Skeletal muscle satellite cell (primary cell): Measurements from ENCODE around the gene PRPF31.
A peak's percentile ranks its signal among the peaks of the same experiment; 100 is the strongest.
"Not testable (repeated sequence)": the region's sequence is repeated elsewhere in the genome, so short reads cannot be mapped to it uniquely, and the experiment has no call there.

Experiments used
- H3K27me3 ChIP-seq: 2 replicates; pipeline ENCODE4 v1.7.0; 2013; ENCODE audit warnings: low read length; ENCODE audit not compliant: control insufficient read depth, insufficient read depth
- H3K36me3 ChIP-seq: 2 replicates; pipeline ENCODE4 v1.7.0; 2013; ENCODE audit warnings: mild to moderate bottlenecking, control low read depth, low read length; ENCODE audit not compliant: insufficient read depth
- H3K4me1 ChIP-seq: 2 replicates; pipeline ENCODE4 v1.7.0; 2013; ENCODE audit warnings: low read length; ENCODE audit not compliant: control insufficient read depth, insufficient read depth
- H3K4me2 ChIP-seq: 2 replicates; pipeline ENCODE4 v1.7.0; 2013; ENCODE audit warnings: mild to moderate bottlenecking, low read length
- H3K4me3 ChIP-seq: 2 replicates; pipeline ENCODE4 v1.7.0; 2013; ENCODE audit warnings: low read length
- H3K9ac ChIP-seq: 2 replicates; pipeline ENCODE4 v1.7.0; 2013; ENCODE audit warnings: mild to moderate bottlenecking, low read depth, low read length, moderate library complexity
- H3K9me3 ChIP-seq: replicated peaks from 2 replicates; pipeline ENCODE4 v1.7.0; 2013; ENCODE audit warnings: mild to moderate bottlenecking, control low read depth, low read length

Gene PRPF31

GRCh38 chr19:54159352-54160181 is 44.0 kb downstream of the PRPF31 start, which contains the start of gene LENG1:
TSS of gene LENG1 (minus strand) at chr19:54159721. CDS start at chr19:54159695, 26 bp downstream.
- Histone ChIP-seq H3K4me2 (peak within 1 kb of the TSS; percentile 97), H3K36me3 (peaks cover 26% of the 10 kb centered on the region), H3K27me3 (no peaks in the 10 kb centered on the region), H3K4me1 (peaks cover 30% of the 10 kb centered on the region), H3K4me3 (peak within 1 kb of the TSS; percentile 86), H3K9ac (peak within 1 kb of the TSS; percentile 90), H3K9me3 (no peaks in the 10 kb centered on the region)

GRCh38 chr19:54160182-54160811 is 44.7 kb downstream of the PRPF31 start:
- no peaks in the 10 kb centered on the region for H3K9me3 ChIP-seq
- H3K27me3 ChIP-seq, result no peaks in the 10 kb centered on the region
- peak overlapping the region; percentile 75 for H3K4me3 ChIP-seq
- H3K9ac ChIP-seq, result peak overlapping the region; percentile 83
- peak overlapping the region; percentile 95 for H3K4me2 ChIP-seq
- peaks cover 21% of the 10 kb centered on the region for H3K36me3 ChIP-seq
- peaks cover 24% of the 10 kb centered on the region for H3K4me1 ChIP-seq

- Histone ChIP-seq H3K27me3 (no peaks in the 10 kb centered on the region), H3K36me3 (peaks cover 19% of the 10 kb centered on the region), H3K4me1 (peaks cover 24% of the 10 kb centered on the region), H3K4me2 (peak overlapping the region; percentile 95), H3K4me3 (peak overlapping the region; percentile 75), H3K9me3 (no peaks in the 10 kb centered on the region), H3K9ac (peak overlapping the region; percentile 83)
Measured at GRCh38 chr19:54160854-54161253, 45.3 kb downstream of the PRPF31 start.

GRCh38 chr19:54162241-54162805 is 46.8 kb downstream of the PRPF31 start:
- H3K9ac ChIP-seq, result no peak overlapping the region

GRCh38 chr19:54162884-54163283 is 47.3 kb downstream of the PRPF31 start:
- Histone ChIP-seq H3K9ac (no peak overlapping the region), H3K4me2 (peak overlapping the region; percentile 80), H3K27me3 (no peaks in the 10 kb centered on the region), H3K4me3 (peak overlapping the region; percentile 66), H3K36me3 (peaks cover 5% of the 10 kb centered on the region), H3K4me1 (peaks cover 24% of the 10 kb centered on the region), H3K9me3 (no peaks in the 10 kb centered on the region)

More at GRCh38 chr19:54162241-54162805, 46.8 kb downstream of the PRPF31 start:
- Histone ChIP-seq H3K4me2 (peak overlapping the region; percentile 80), H3K4me1 (peaks cover 24% of the 10 kb centered on the region), H3K4me3 (peak overlapping the region; percentile 66), H3K36me3 (peaks cover 6% of the 10 kb centered on the region), H3K9me3 (no peaks in the 10 kb centered on the region), H3K27me3 (no peaks in the 10 kb centered on the region)

GRCh38 chr19:54164369-54165068 is 49.0 kb downstream of the PRPF31 start:
- Histone ChIP-seq H3K9me3 (no peaks in the 10 kb centered on the region), H3K9ac (no peak overlapping the region), H3K27me3 (no peaks in the 10 kb centered on the region), H3K4me1 (peaks cover 13% of the 10 kb centered on the region), H3K36me3 (no peaks in the 10 kb centered on the region), H3K4me2 (no peak overlapping the region), H3K4me3 (no peak overlapping the region)

GRCh38 chr19:54165222-54165621 is 49.7 kb downstream of the PRPF31 start:
- no peak overlapping the region for H3K4me3 ChIP-seq
- H3K9ac ChIP-seq, result no peak overlapping the region
- H3K27me3 ChIP-seq, result no peaks in the 10 kb centered on the region
- no peak overlapping the region for H3K4me2 ChIP-seq
- H3K4me1 ChIP-seq, result peaks cover 12% of the 10 kb centered on the region
- H3K9me3 ChIP-seq, result no peaks in the 10 kb centered on the region
- no peaks in the 10 kb centered on the region for H3K36me3 ChIP-seq

GRCh38 chr19:54168174-54168917 is 52.8 kb downstream of the PRPF31 start:
- Histone ChIP-seq H3K27me3 (no peaks in the 10 kb centered on the region), H3K9me3 (no peaks in the 10 kb centered on the region), H3K4me2 (peak overlapping the region; percentile 42), H3K4me3 (no peak overlapping the region), H3K4me1 (peaks cover 3% of the 10 kb centered on the region), H3K9ac (no peak overlapping the region), H3K36me3 (no peaks in the 10 kb centered on the region)

GRCh38 chr19:54169149-54169740 is 53.7 kb downstream of the PRPF31 start:
- Histone ChIP-seq H3K4me3 (no peak overlapping the region), H3K4me1 (peaks cover 3% of the 10 kb centered on the region), H3K27me3 (no peaks in the 10 kb centered on the region), H3K9me3 (no peaks in the 10 kb centered on the region), H3K4me2 (no peak overlapping the region), H3K36me3 (no peaks in the 10 kb centered on the region), H3K9ac (no peak overlapping the region)

DNA sequence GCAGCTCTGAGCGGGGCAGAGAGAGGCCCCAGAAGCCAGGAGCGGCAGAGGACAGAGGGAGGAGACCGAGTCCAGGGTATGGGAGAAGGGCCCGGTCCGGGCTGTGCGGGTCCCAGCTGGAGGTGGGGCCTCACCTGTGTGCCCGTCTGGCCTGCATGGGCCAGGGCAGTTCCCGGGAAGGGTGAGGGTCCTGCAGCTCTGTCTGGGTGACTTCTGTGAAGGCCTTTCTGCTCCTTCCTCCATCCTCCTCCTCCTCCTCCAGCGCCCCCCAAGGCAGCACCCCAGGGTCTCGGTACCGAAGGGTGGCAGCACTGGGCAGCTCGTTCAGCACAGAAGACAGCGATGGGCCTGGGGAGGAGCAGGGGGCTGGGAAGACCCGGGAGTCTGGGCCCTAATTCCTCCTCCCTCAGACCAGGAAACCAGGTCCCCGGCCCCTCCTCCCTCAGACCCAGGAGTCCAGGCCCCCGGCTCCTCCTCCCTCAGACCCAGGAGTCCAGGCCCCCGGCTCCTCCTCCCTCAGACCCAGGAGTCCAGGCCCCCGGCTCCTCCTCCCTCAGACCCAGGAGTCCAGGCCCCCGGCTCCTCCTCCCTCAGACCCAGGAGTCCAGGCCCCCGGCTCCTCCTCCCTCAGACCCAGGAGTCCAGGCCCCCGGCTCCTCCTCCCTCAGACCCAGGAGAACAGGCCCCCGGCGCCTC is 56.3 kb downstream of the PRPF31 start:
- not testable (repeated sequence) for H3K9me3 ChIP-seq

More for the DNA sequence above, 56.3 kb downstream of the PRPF31 start:
- not testable (repeated sequence) for H3K27me3 ChIP-seq, H3K9ac ChIP-seq, H3K4me3 ChIP-seq, H3K36me3 ChIP-seq, H3K4me1 ChIP-seq, H3K4me2 ChIP-seq
